Activated T-helper 1 cell treated with anti-CD3 and anti-CD28 coated beads, Interleukin-12 subunit alpha, Interleukin-12 subunit beta, Interleukin-2, Interleukin-4 antibody, amounts not matched to agents 30 ng/mL and 10 ng/mL and 1 ng/mL, durations not matched to agents 14 hours and 24 hours and 36 hours (primary cell): ENCODE data around the gene UNC119. TPM values are rescaled to one million over a fixed set of nuclear protein-coding genes. Genes with fewer than 3 reads are reported as not detected.

ENCODE experiments used
- DNase-seq: peaks from one replicate; pipeline ENCODE4 v3.0.0; 2021; ENCODE audit warnings: low spot score
- H3K27ac Mint-ChIP-seq: one replicate; pipeline ENCODE4 v1.8.0; 2021; ENCODE audit warnings: mild to moderate bottlenecking, mixed read lengths
- H3K27me3 Mint-ChIP-seq: one replicate; pipeline ENCODE4 v1.8.0; 2022; ENCODE audit warnings: mild to moderate bottlenecking, moderate library complexity, mixed read lengths; ENCODE audit not compliant: insufficient read depth
- H3K36me3 Mint-ChIP-seq: one replicate; pipeline ENCODE4 v1.8.0; 2021; ENCODE audit warnings: low read depth, mixed read lengths
- H3K4me1 Mint-ChIP-seq: one replicate; pipeline ENCODE4 v1.8.0; 2021; ENCODE audit warnings: low read depth, mixed read lengths
- H3K4me3 Mint-ChIP-seq: one replicate; pipeline ENCODE4 v1.8.0; 2021; ENCODE audit warnings: mild to moderate bottlenecking, moderate library complexity, mixed read lengths
- H3K9me3 Mint-ChIP-seq: one replicate; pipeline ENCODE4 v1.8.0; 2021; ENCODE audit warnings: mixed read lengths
- intact Hi-C: fragments of 100-400 bp; cut with micrococcal nuclease; formaldehyde crosslinking; loops from one replicate; pipeline ENCODE4 v1.15.1; 2024
- total RNA-seq: library from RNA; stranded (reverse); gene quantifications from 2 replicates; pipeline ENCODE4 v1.2.3, GENCODE V29; 2022

Gene UNC119
- total RNA-seq, 1 donor from 2014 or later: 63.9 TPM

GRCh38 chr17:28534740-28535375, 17.6 kb downstream of the UNC119 start:
- no peaks in the 10 kb centered on the region for H3K36me3 Mint-ChIP-seq
- no peaks in the 10 kb centered on the region for H3K4me1 Mint-ChIP-seq
- H3K27ac Mint-ChIP-seq: no peak overlapping the region
- H3K27me3 Mint-ChIP-seq: no peaks in the 10 kb centered on the region
- intact Hi-C loops: no loop called here
- DNase-seq: no peak
- no peak overlapping the region for H3K4me3 Mint-ChIP-seq
- H3K9me3 Mint-ChIP-seq: no peaks in the 10 kb centered on the region

GRCh38 chr17:28533091-28533807, 19.2 kb downstream of the UNC119 start:
- H3K27ac Mint-ChIP-seq: no peak overlapping the region
- no peak for DNase-seq
- no peak overlapping the region for H3K4me3 Mint-ChIP-seq
- intact Hi-C loops: no loop called here
- H3K36me3 Mint-ChIP-seq: no peaks in the 10 kb centered on the region
- no peaks in the 10 kb centered on the region for H3K27me3 Mint-ChIP-seq
- no peaks in the 10 kb centered on the region for H3K4me1 Mint-ChIP-seq
- no peaks in the 10 kb centered on the region for H3K9me3 Mint-ChIP-seq

GRCh38 chr17:28532050-28532960, 20.1 kb downstream of the UNC119 start:
- no peak for DNase-seq
- Mint-ChIP-seq H3K4me3 (no peak overlapping the region), H3K27me3 (no peaks in the 10 kb centered on the region), H3K9me3 (no peaks in the 10 kb centered on the region), H3K27ac (no peak overlapping the region), H3K36me3 (no peaks in the 10 kb centered on the region), H3K4me1 (no peaks in the 10 kb centered on the region)
- intact Hi-C loops: no loop called here

GRCh38 chr17:28530926-28531325, 21.5 kb downstream of the UNC119 start:
- DNase-seq: no peak
- Mint-ChIP-seq H3K36me3 (no peaks in the 10 kb centered on the region), H3K4me3 (no peak overlapping the region), H3K27me3 (no peaks in the 10 kb centered on the region), H3K9me3 (no peaks in the 10 kb centered on the region), H3K4me1 (no peaks in the 10 kb centered on the region), H3K27ac (no peak overlapping the region)
- intact Hi-C loops: no loop called here

- H3K4me3 Mint-ChIP-seq: no peak overlapping the region
- H3K36me3 Mint-ChIP-seq: no peaks in the 10 kb centered on the region
- intact Hi-C loops: no loop called here
- no peaks in the 10 kb centered on the region for H3K27me3 Mint-ChIP-seq
- no peak for DNase-seq
- H3K27ac Mint-ChIP-seq: no peak overlapping the region
- no peaks in the 10 kb centered on the region for H3K4me1 Mint-ChIP-seq
- H3K9me3 Mint-ChIP-seq: no peaks in the 10 kb centered on the region
These were observed 22.2 kb downstream of the UNC119 start for GRCh38 chr17:28530250-28530649.

GRCh38 chr17:28529013-28529400, 23.4 kb downstream of the UNC119 start:
- no peak overlapping the region for H3K27ac Mint-ChIP-seq
- no peak for DNase-seq
- no peaks in the 10 kb centered on the region for H3K4me1 Mint-ChIP-seq

GRCh38 chr17:28528327-28529012, 24.0 kb downstream of the UNC119 start:
- no peaks in the 10 kb centered on the region for H3K27me3 Mint-ChIP-seq
- DNase-seq: no peak
- no peaks in the 10 kb centered on the region for H3K9me3 Mint-ChIP-seq

More at GRCh38 chr17:28529013-28529400, 23.4 kb downstream of the UNC119 start:
- H3K9me3 Mint-ChIP-seq: no peaks in the 10 kb centered on the region
- intact Hi-C loops: no loop called here
- no peak overlapping the region for H3K4me3 Mint-ChIP-seq
- no peaks in the 10 kb centered on the region for H3K36me3 Mint-ChIP-seq
- H3K27me3 Mint-ChIP-seq: no peaks in the 10 kb centered on the region

GRCh38 chr17:28527859-28528258, 24.6 kb downstream of the UNC119 start:
- Mint-ChIP-seq H3K4me1 (no peaks in the 10 kb centered on the region), H3K9me3 (no peaks in the 10 kb centered on the region), H3K27ac (no peak overlapping the region), H3K27me3 (no peaks in the 10 kb centered on the region), H3K4me3 (no peak overlapping the region), H3K36me3 (no peaks in the 10 kb centered on the region)
- no peak for DNase-seq
- intact Hi-C loops: no loop called here

More at GRCh38 chr17:28528327-28529012, 24.0 kb downstream of the UNC119 start:
- intact Hi-C loops: no loop called here
- Mint-ChIP-seq H3K4me3 (no peak overlapping the region), H3K36me3 (no peaks in the 10 kb centered on the region), H3K27ac (no peak overlapping the region), H3K4me1 (no peaks in the 10 kb centered on the region)

GRCh38 chr17:28527181-28527681, 25.2 kb downstream of the UNC119 start:
- Mint-ChIP-seq H3K27ac (no peak overlapping the region), H3K9me3 (no peaks in the 10 kb centered on the region), H3K36me3 (no peaks in the 10 kb centered on the region), H3K4me1 (no peaks in the 10 kb centered on the region), H3K27me3 (no peaks in the 10 kb centered on the region), H3K4me3 (no peak overlapping the region)
- no peak for DNase-seq
- intact Hi-C loops: no loop called here

- no peak overlapping the region for H3K27ac Mint-ChIP-seq
- no peak for DNase-seq
- H3K4me3 Mint-ChIP-seq: no peak overlapping the region
- H3K36me3 Mint-ChIP-seq: no peaks in the 10 kb centered on the region
- H3K9me3 Mint-ChIP-seq: no peaks in the 10 kb centered on the region
- intact Hi-C loops: no loop called here
- H3K27me3 Mint-ChIP-seq: no peaks in the 10 kb centered on the region
- no peaks in the 10 kb centered on the region for H3K4me1 Mint-ChIP-seq
These were observed 26.0 kb downstream of the UNC119 start for GRCh38 chr17:28526381-28526780.

- intact Hi-C loops: no loop called here
- DNase-seq: no peak
- H3K27ac Mint-ChIP-seq: no peak overlapping the region
- no peaks in the 10 kb centered on the region for H3K4me1 Mint-ChIP-seq
- no peaks in the 10 kb centered on the region for H3K27me3 Mint-ChIP-seq
- no peaks in the 10 kb centered on the region for H3K36me3 Mint-ChIP-seq
- no peaks in the 10 kb centered on the region for H3K9me3 Mint-ChIP-seq
- no peak overlapping the region for H3K4me3 Mint-ChIP-seq
These were observed 27.7 kb downstream of the UNC119 start for GRCh38 chr17:28524476-28525424.

- peaks cover 3% of the 10 kb centered on the region for H3K4me1 Mint-ChIP-seq
- intact Hi-C loops: no loop called here
- H3K36me3 Mint-ChIP-seq: no peaks in the 10 kb centered on the region
- no peak for DNase-seq
- no peak overlapping the region for H3K4me3 Mint-ChIP-seq
- no peak overlapping the region for H3K27ac Mint-ChIP-seq
- H3K27me3 Mint-ChIP-seq: peaks cover 2% of the 10 kb centered on the region
- H3K9me3 Mint-ChIP-seq: no peaks in the 10 kb centered on the region
These were observed 28.5 kb downstream of the UNC119 start for GRCh38 chr17:28523876-28524275.
